OCI-LY1 (cell line): ENCODE results near the gene SUGCT.

ENCODE experiments used
- H2AFZ ChIP-seq: fragments of 200-600 bp; sonication (generic), shearing (Covaris generic); 2 replicates; pipeline ENCODE4 v1.6.0; 2014; ENCODE audit warnings: antibody characterized with exemption, mild to moderate bottlenecking, low read length
- H3F3A ChIP-seq: fragments of 200-600 bp; sonication (generic), shearing (Covaris generic); 2 replicates; pipeline ENCODE4 v1.6.0; 2014; ENCODE audit warnings: mild to moderate bottlenecking, antibody characterized with exemption, low read length, moderate library complexity; ENCODE audit not compliant: insufficient read depth
- H3K27ac ChIP-seq: fragments of 200-600 bp; sonication (generic); 2 replicates; pipeline ENCODE4 v1.5.1; 2014; ENCODE audit warnings: low read length, mixed run types, mild to moderate bottlenecking, low read depth; ENCODE audit not compliant: poor library complexity, severe bottlenecking
- H3K27me3 ChIP-seq: fragments of 200-600 bp; sonication (generic); 2 replicates; pipeline ENCODE4 v1.6.0; 2014; ENCODE audit warnings: antibody characterized with exemption, mild to moderate bottlenecking, low read length, moderate library complexity; ENCODE audit not compliant: insufficient read depth
- H3K36me3 ChIP-seq: fragments of 200-600 bp; sonication (generic); 2 replicates; pipeline ENCODE4 v1.6.1; 2014; ENCODE audit warnings: mild to moderate bottlenecking, antibody characterized with exemption, low read length, moderate library complexity, mixed read lengths; ENCODE audit not compliant: insufficient read depth
- H3K4me1 ChIP-seq: fragments of 200-600 bp; sonication (generic); 2 replicates; pipeline ENCODE4 v1.5.1; 2014; ENCODE audit warnings: mild to moderate bottlenecking, low read length, moderate library complexity; ENCODE audit not compliant: insufficient read depth, severe bottlenecking
- H3K4me2 ChIP-seq: fragments of 200-600 bp; sonication (generic), shearing (Covaris generic); 2 replicates; pipeline ENCODE4 v1.6.1; 2014; ENCODE audit warnings: low read length
- H3K4me3 ChIP-seq: fragments of 200-600 bp; sonication (generic); 2 replicates; pipeline ENCODE4 v1.5.1; 2014; ENCODE audit warnings: low read length, low read depth, mild to moderate bottlenecking, mixed read lengths; ENCODE audit not compliant: poor library complexity, severe bottlenecking
- H3K79me2 ChIP-seq: fragments of 200-600 bp; shearing (Covaris generic); 2 replicates; pipeline ENCODE4 v1.6.1; 2016; ENCODE audit warnings: mixed run types, low read length, mixed read lengths; ENCODE audit not compliant: insufficient read depth
- H3K9ac ChIP-seq: fragments of 200-600 bp; sonication (generic), shearing (Covaris generic); 2 replicates; pipeline ENCODE4 v1.6.1; 2014; ENCODE audit warnings: mild to moderate bottlenecking, low read length, mixed read lengths
- H3K9me2 ChIP-seq: fragments of 200-600 bp; sonication (generic), shearing (Covaris generic); 2 replicates; pipeline ENCODE4 v1.6.1; 2014; ENCODE audit warnings: low read depth, mild to moderate bottlenecking, low read length, mixed read lengths
- H3K9me3 ChIP-seq: fragments of 200-600 bp; shearing (Covaris generic); 2 replicates; pipeline ENCODE4 v1.6.1; 2014; ENCODE audit warnings: low read length, mixed read lengths
- H4K20me1 ChIP-seq: fragments of 200-600 bp; sonication (generic), shearing (Covaris generic); 2 replicates; pipeline ENCODE4 v1.6.0; 2016; ENCODE audit warnings: mild to moderate bottlenecking, low read length; ENCODE audit not compliant: insufficient read depth
- EZH2 ChIP-seq: fragments of 200-600 bp; sonication (generic), shearing (Covaris generic); IDR thresholded peaks from 2 replicates; pipeline ENCODE4 v1.8.0; 2017; ENCODE audit warnings: borderline replicate concordance, mixed run types, mild to moderate bottlenecking, antibody characterized with exemption, low read length, moderate library complexity, mixed read lengths
- TF ChIP-seq, protein P1 (sequence below): fragments of 200-600 bp; sonication (generic), shearing (Covaris generic); IDR thresholded peaks from 2 replicates; pipeline ENCODE4 v1.5.1; 2017; ENCODE audit warnings: mild to moderate bottlenecking, antibody characterized with exemption, low read length, moderate library complexity, mixed read lengths

The SUGCT gene

DNA sequence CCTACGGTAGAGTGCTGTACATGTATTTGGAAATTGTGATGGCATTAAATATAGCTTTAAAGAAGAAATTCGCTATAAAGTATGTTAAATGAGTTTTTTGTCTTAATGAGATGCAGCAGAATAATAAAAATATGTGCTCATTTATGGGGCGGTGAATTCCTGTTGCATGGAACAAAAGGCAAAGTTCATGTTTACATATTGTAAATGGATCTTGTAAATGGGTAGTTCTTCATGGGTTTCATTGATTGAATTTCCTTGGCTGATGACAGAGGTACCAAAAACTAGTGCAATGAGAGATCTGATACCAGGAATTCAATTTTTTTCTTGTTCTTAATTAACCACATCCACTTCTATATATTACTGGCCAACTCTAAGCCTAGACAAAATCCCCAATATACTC is 284.2 kb downstream of the SUGCT start:
- Histone ChIP-seq H3K4me2 (no peak overlapping the region), H3K9ac (no peak overlapping the region), H4K20me1 (no peaks in the 10 kb centered on the region), H2AFZ (no peak overlapping the region), H3K27me3 (no peaks in the 10 kb centered on the region), H3K79me2 (no peaks in the 10 kb centered on the region), H3F3A (no peaks in the 10 kb centered on the region), H3K36me3 (no peaks in the 10 kb centered on the region), H3K4me3 (no peak overlapping the region), H3K27ac (no peak overlapping the region), H3K4me1 (no peaks in the 10 kb centered on the region), H3K9me3 (no peaks in the 10 kb centered on the region), H3K9me2 (no peaks in the 10 kb centered on the region)
- TF ChIP-seq EZH2 = no peak
- TF ChIP-seq, protein P1, sequence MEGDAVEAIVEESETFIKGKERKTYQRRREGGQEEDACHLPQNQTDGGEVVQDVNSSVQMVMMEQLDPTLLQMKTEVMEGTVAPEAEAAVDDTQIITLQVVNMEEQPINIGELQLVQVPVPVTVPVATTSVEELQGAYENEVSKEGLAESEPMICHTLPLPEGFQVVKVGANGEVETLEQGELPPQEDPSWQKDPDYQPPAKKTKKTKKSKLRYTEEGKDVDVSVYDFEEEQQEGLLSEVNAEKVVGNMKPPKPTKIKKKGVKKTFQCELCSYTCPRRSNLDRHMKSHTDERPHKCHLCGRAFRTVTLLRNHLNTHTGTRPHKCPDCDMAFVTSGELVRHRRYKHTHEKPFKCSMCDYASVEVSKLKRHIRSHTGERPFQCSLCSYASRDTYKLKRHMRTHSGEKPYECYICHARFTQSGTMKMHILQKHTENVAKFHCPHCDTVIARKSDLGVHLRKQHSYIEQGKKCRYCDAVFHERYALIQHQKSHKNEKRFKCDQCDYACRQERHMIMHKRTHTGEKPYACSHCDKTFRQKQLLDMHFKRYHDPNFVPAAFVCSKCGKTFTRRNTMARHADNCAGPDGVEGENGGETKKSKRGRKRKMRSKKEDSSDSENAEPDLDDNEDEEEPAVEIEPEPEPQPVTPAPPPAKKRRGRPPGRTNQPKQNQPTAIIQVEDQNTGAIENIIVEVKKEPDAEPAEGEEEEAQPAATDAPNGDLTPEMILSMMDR = no peak

DNA sequence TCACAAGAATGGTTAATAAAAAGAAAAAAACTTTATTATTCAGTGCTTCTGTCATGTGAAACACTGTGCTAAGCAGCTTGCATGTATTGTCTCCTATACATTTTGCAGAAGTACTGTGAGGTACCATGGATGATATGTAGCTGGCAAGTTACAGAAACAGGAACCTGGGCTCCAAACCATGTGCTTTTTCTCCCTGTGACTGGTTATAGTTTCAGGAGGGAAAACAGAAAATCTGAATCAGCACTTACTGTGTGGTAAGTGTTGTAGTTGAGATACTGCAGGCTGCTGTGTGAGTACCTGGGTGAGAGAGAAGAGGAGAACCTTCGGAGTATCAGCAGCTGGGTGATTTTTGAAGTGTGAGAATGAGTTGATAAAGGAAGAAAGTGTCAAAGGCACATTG is 285.0 kb downstream of the SUGCT start:
- H3K9ac ChIP-seq = no peak overlapping the region
- H3K4me2 ChIP-seq = no peak overlapping the region
- no peaks in the 10 kb centered on the region for H3K9me2 ChIP-seq
- H2AFZ ChIP-seq = no peak overlapping the region
- no peak overlapping the region for H3K27ac ChIP-seq
- H3K4me1 ChIP-seq = no peaks in the 10 kb centered on the region
- no peaks in the 10 kb centered on the region for H3K27me3 ChIP-seq
- no peaks in the 10 kb centered on the region for H3K36me3 ChIP-seq
- no peaks in the 10 kb centered on the region for H3K9me3 ChIP-seq
- H3K79me2 ChIP-seq = no peaks in the 10 kb centered on the region
- no peak overlapping the region for H3K4me3 ChIP-seq
- H3F3A ChIP-seq = no peaks in the 10 kb centered on the region
- TF ChIP-seq, protein P1 = no peak
- no peak for TF ChIP-seq EZH2
- H4K20me1 ChIP-seq = no peaks in the 10 kb centered on the region

GRCh38 chr7:40421433-40421832 is 286.6 kb downstream of the SUGCT start:
- no peak overlapping the region for H2AFZ ChIP-seq
- H3K27me3 ChIP-seq = no peaks in the 10 kb centered on the region
- H3K9me2 ChIP-seq = no peaks in the 10 kb centered on the region
- no peaks in the 10 kb centered on the region for H4K20me1 ChIP-seq
- H3F3A ChIP-seq = no peaks in the 10 kb centered on the region
- no peaks in the 10 kb centered on the region for H3K79me2 ChIP-seq
- TF ChIP-seq, protein P1 = no peak
- no peak for TF ChIP-seq EZH2
- H3K9ac ChIP-seq = no peak overlapping the region
- H3K27ac ChIP-seq = no peak overlapping the region
- H3K9me3 ChIP-seq = no peaks in the 10 kb centered on the region
- no peak overlapping the region for H3K4me2 ChIP-seq
- H3K36me3 ChIP-seq = no peaks in the 10 kb centered on the region
- no peak overlapping the region for H3K4me3 ChIP-seq
- no peaks in the 10 kb centered on the region for H3K4me1 ChIP-seq
